ENCODE data around the gene SLC9B2.

GRCh38 chr4:103011378-103012025 lies 65.1 kb downstream of the SLC9B2 start:
- TF ChIP-seq CTCF (IDR thresholded peaks at IDR 0.05) (no peak), MXI1 (IDR thresholded peaks at IDR 0.05; ENCODE audit: low read depth, low read length) (no peak), POLR2AphosphoS5 (IDR thresholded peaks at IDR 0.05; ENCODE audit: low read depth, low read length) (no peak), RAD21 (IDR thresholded peaks at IDR 0.05; ENCODE audit: low read length) (no peak), RFX5 (IDR thresholded peaks at IDR 0.05; ENCODE audit: low read length) (no peak), TEAD4 (IDR thresholded peaks at IDR 0.05; ENCODE audit: borderline replicate concordance, insufficient read depth) (no peak)
